ENCODE data around the gene ICAM4. TPM values are rescaled to one million over a fixed set of nuclear protein-coding genes. Genes with fewer than 3 reads are reported as not detected.

The ICAM4 gene
- polyA plus RNA-seq, 3 donors = 5.5 to 17.3 (median 11.2) TPM

- 1% methylated on average over 45 of the region's 45 CpGs for WGBS (ENCODE audit: insufficient coverage)
- intact Hi-C loops (cut with micrococcal nuclease) = no loop called here
- H3K9ac ChIP-seq (ENCODE audit: insufficient read depth, low read length, poor library complexity, severe bottlenecking) = no peak overlapping the region
- peak overlapping the region; percentile 73 for H2AFZ ChIP-seq (ENCODE audit: insufficient read depth, low read depth, low read length, poor library complexity, severe bottlenecking)
- H3K36me3 Mint-ChIP-seq = peaks cover 19 to 26% of the 10 kb centered on the region in 2 donors
- peaks cover 0 to 56% (median 31%) of the 10 kb centered on the region in 7 donors for H3K9me3 Mint-ChIP-seq
- peaks cover 82 to 97% (median 91%) of the 10 kb centered on the region in 3 donors for H3K27me3 Mint-ChIP-seq (ENCODE audit: low read depth in 3 of 3)
- H3K4me3 Mint-ChIP-seq = peak overlapping the region; percentile 75 to 94
- peak overlapping the region in 6 of 7 donors; percentile 54 to 90 (median 80) for H3K27ac Mint-ChIP-seq
- H3K79me2 ChIP-seq (ENCODE audit: insufficient read depth, low read length) = no peaks in the 10 kb centered on the region
- H3K4me3 ChIP-seq (replicated peaks in 1 of 3; ENCODE audit: low read depth in 2 of 3, low read length in 3 of 3) = peak overlapping the region; percentile 12 to 74 (median 36)
- H3K27me3 ChIP-seq (ENCODE audit: control insufficient read depth in 2 of 2, insufficient read depth in 2 of 2, low read length in 2 of 2) = peaks cover 37 to 89% of the 10 kb centered on the region in 2 donors
- peak overlapping the region; percentile 78 for H3K4me2 ChIP-seq (replicated peaks; ENCODE audit: extremely low read depth, low read length, poor library complexity, severe bottlenecking)
- no peaks in the 10 kb centered on the region for H3K36me3 ChIP-seq (replicated peaks in 1 of 2; ENCODE audit: control insufficient read depth in 1 of 2, insufficient read depth in 2 of 2, low read length in 2 of 2)
- peaks cover 6 to 22% of the 10 kb centered on the region in 2 donors for H3K9me3 ChIP-seq (replicated peaks in 1 of 2; ENCODE audit: control insufficient read depth in 1 of 2, insufficient read depth in 1 of 2, low read length in 2 of 2)
- H3K27ac ChIP-seq (ENCODE audit: low read depth in 1 of 2, low read length in 2 of 2) = no peak overlapping the region
- H4K20me1 ChIP-seq (ENCODE audit: insufficient read depth, low read length) = peaks cover 11% of the 10 kb centered on the region
- peak; percentile 76 to 80 (median 77) for DNase-seq
- TF ChIP-seq CTCF (IDR thresholded peaks at IDR 0.05) = no peak
- H3K4me1 Mint-ChIP-seq = peaks cover 74% of the 10 kb centered on the region
- peaks cover 86 to 89% of the 10 kb centered on the region in 2 donors for H3K4me1 ChIP-seq (ENCODE audit: control insufficient read depth in 1 of 2, insufficient read depth in 2 of 2, low read length in 2 of 2)
These were observed 5.5 kb downstream of the ICAM4 start for GRCh38 chr19:10292206-10292788.

- peaks cover 83 to 97% (median 88%) of the 10 kb centered on the region in 3 donors for H3K27me3 Mint-ChIP-seq (ENCODE audit: low read depth in 3 of 3)
- peaks cover 19 to 25% of the 10 kb centered on the region in 2 donors for H3K36me3 Mint-ChIP-seq
- no peak for TF ChIP-seq CTCF (IDR thresholded peaks at IDR 0.05)
- Histone ChIP-seq H2AFZ (ENCODE audit: insufficient read depth, low read depth, low read length, poor library complexity, severe bottlenecking) (peak overlapping the region; percentile 67), H3K4me3 (replicated peaks in 1 of 3; ENCODE audit: low read depth in 2 of 3, low read length in 3 of 3) (peak overlapping the region in 2 of 3 experiments; percentile 36 to 74), H3K4me1 (ENCODE audit: control insufficient read depth in 1 of 2, insufficient read depth in 2 of 2, low read length in 2 of 2) (peaks cover 78 to 82% of the 10 kb centered on the region in 2 donors), H4K20me1 (ENCODE audit: insufficient read depth, low read length) (peaks cover 11% of the 10 kb centered on the region), H3K4me2 (replicated peaks; ENCODE audit: extremely low read depth, low read length, poor library complexity, severe bottlenecking) (peak overlapping the region; percentile 78), H3K9me3 (replicated peaks in 1 of 2; ENCODE audit: control insufficient read depth in 1 of 2, insufficient read depth in 1 of 2, low read length in 2 of 2) (peaks cover 6 to 22% of the 10 kb centered on the region in 2 donors), H3K27me3 (ENCODE audit: control insufficient read depth in 2 of 2, insufficient read depth in 2 of 2, low read length in 2 of 2) (peaks cover 37 to 82% of the 10 kb centered on the region in 2 donors), H3K36me3 (replicated peaks in 1 of 2; ENCODE audit: control insufficient read depth in 1 of 2, insufficient read depth in 2 of 2, low read length in 2 of 2) (no peaks in the 10 kb centered on the region), H3K79me2 (ENCODE audit: insufficient read depth, low read length) (no peaks in the 10 kb centered on the region), H3K9ac (ENCODE audit: insufficient read depth, low read length, poor library complexity, severe bottlenecking) (no peak overlapping the region), H3K27ac (ENCODE audit: low read depth in 1 of 2, low read length in 2 of 2) (no peak overlapping the region)
- peak in 1 of 3 donors; percentile 15 for DNase-seq
- 39% methylated on average over 50 of the region's 56 CpGs for WGBS (ENCODE audit: insufficient coverage)
- intact Hi-C loops (cut with micrococcal nuclease) = no loop called here
- H3K4me1 Mint-ChIP-seq = peaks cover 67% of the 10 kb centered on the region
- H3K27ac Mint-ChIP-seq = peak overlapping the region in 6 of 7 donors; percentile 54 to 90 (median 86)
- H3K9me3 Mint-ChIP-seq = peaks cover 0 to 55% (median 29%) of the 10 kb centered on the region in 7 donors
- H3K4me3 Mint-ChIP-seq = peak overlapping the region; percentile 75 to 94
These were observed 6.3 kb downstream of the ICAM4 start for GRCh38 chr19:10292789-10293636.

Measured in CD14-positive monocyte (primary cell).